ENCODE results near the gene ZNF668.

ZNF668 gene

GRCh38 chr16:31080756-31081419, 6.8 kb upstream of the ZNF668 start:
- DNase-seq = no peak

- DNase-seq = no peak
Observed at GRCh38 chr16:31080035-31080629, 6.1 kb upstream of the ZNF668 start.

GRCh38 chr16:31079342-31079944, 5.4 kb upstream of the ZNF668 start:
- DNase-seq = no peak

- no peak for DNase-seq
Observed at GRCh38 chr16:31078597-31079341, 4.7 kb upstream of the ZNF668 start.

- DNase-seq = no peak
Observed at GRCh38 chr16:31077592-31078396, 3.8 kb upstream of the ZNF668 start.

GRCh38 chr16:31077024-31077423, 3.0 kb upstream of the ZNF668 start:
- DNase-seq = no peak

GRCh38 chr16:31076319-31076718, 2.3 kb upstream of the ZNF668 start:
- no peak for DNase-seq

- DNase-seq = no peak
Observed at GRCh38 chr16:31074814-31075183, 759 bp upstream of the ZNF668 start.

- peak; percentile 86 for DNase-seq
Observed at GRCh38 chr16:31073142-31073969, 684 bp downstream of the ZNF668 start.

GRCh38 chr16:31072540-31073141, 1.4 kb downstream of the ZNF668 start:
- DNase-seq = no peak

- peak; percentile 81 for DNase-seq
Observed at GRCh38 chr16:31071861-31072260, 2.2 kb downstream of the ZNF668 start.

GRCh38 chr16:31067342-31067741, 6.7 kb downstream of the ZNF668 start:
- no peak for DNase-seq

GRCh38 chr16:31064882-31065461, 9.1 kb downstream of the ZNF668 start:
- DNase-seq = no peak

- DNase-seq = no peak
Observed at GRCh38 chr16:31063843-31064611, 10.0 kb downstream of the ZNF668 start.

GRCh38 chr16:31063495-31063842, 10.6 kb downstream of the ZNF668 start:
- no peak for DNase-seq

- no peak for DNase-seq
Observed at GRCh38 chr16:31061813-31062440, 12.1 kb downstream of the ZNF668 start.

GRCh38 chr16:31061126-31061812, 12.8 kb downstream of the ZNF668 start:
- no peak for DNase-seq

- no peak for DNase-seq
Observed at GRCh38 chr16:31055613-31056012, 18.4 kb downstream of the ZNF668 start.

- DNase-seq = no peak
Observed at GRCh38 chr16:31052114-31052513, 21.9 kb downstream of the ZNF668 start.

All from NCI-H774 (cell line).